ENCODE data around the gene NUP62. TPM values are rescaled to one million over a fixed set of nuclear protein-coding genes. Genes with fewer than 3 reads are reported as not detected.

Gene NUP62
- total and polyA plus RNA-seq, 2 experiments from 2014 or later: 43.3 to 71.3 TPM

DNA sequence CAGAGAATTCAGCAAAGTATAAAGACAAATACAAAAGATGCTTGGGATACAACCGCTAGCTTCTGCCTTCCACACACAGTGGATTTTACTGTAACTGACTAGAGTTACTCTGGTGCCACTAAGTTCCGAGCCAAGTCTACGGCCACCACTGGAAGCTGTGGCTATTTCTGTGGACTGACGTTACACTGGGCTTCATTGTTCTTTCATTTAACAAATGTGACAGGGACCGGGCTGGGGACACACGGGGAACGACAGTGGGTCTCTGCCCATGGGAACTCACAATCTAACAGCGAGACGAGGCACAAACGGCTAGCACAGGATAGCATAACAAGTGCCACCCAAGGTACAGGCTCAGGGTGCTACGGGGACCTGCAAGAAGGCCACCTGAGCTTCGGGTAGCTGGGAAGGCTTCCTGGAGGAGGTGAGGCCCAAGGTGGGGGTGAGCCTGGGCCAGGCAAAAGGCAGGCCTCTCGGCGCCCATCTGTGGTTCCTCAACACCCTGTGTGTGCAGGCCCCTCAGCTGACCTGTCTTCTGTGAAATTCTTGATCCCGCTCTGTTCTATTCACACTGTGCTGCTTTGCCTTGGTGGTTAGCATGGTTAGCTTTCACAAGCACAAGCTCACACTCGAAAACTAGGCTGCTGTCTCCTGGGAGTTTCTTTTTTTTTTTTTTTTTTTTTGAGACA is 22.3 kb downstream of the NUP62 start:
- H3K27me3 ChIP-seq: no peaks in the 10 kb centered on the region
- peaks cover 15% of the 10 kb centered on the region for H3K36me3 ChIP-seq

GRCh38 chr19:49904136-49904535 is 25.2 kb downstream of the NUP62 start:
- Histone ChIP-seq H3K27me3 (no peaks in the 10 kb centered on the region), H3K4me3 (no peak overlapping the region), H3K27ac (no peak overlapping the region), H3K4me1 (ENCODE audit: low read depth) (no peaks in the 10 kb centered on the region), H3K36me3 (peaks cover 9% of the 10 kb centered on the region), H3K9me3 (ENCODE audit: low read depth) (no peaks in the 10 kb centered on the region)
- no peak for DNase-seq (ENCODE audit: low read depth in 1 of 2, low spot score in 1 of 2)
- no peak for TF ChIP-seq CTCF (IDR thresholded peaks at IDR 0.05; ENCODE audit: low read depth, low read length)

More for the DNA sequence above, 22.3 kb downstream of the NUP62 start:
- no peaks in the 10 kb centered on the region for H3K9me3 ChIP-seq (ENCODE audit: low read depth)
- no peaks in the 10 kb centered on the region for H3K4me1 ChIP-seq (ENCODE audit: low read depth)
- no peak overlapping the region for H3K27ac ChIP-seq
- no peak overlapping the region for H3K4me3 ChIP-seq
- DNase-seq (ENCODE audit: low read depth in 1 of 2, low spot score in 1 of 2): no peak
- TF ChIP-seq CTCF (IDR thresholded peaks at IDR 0.05; ENCODE audit: low read depth, low read length): no peak

DNA sequence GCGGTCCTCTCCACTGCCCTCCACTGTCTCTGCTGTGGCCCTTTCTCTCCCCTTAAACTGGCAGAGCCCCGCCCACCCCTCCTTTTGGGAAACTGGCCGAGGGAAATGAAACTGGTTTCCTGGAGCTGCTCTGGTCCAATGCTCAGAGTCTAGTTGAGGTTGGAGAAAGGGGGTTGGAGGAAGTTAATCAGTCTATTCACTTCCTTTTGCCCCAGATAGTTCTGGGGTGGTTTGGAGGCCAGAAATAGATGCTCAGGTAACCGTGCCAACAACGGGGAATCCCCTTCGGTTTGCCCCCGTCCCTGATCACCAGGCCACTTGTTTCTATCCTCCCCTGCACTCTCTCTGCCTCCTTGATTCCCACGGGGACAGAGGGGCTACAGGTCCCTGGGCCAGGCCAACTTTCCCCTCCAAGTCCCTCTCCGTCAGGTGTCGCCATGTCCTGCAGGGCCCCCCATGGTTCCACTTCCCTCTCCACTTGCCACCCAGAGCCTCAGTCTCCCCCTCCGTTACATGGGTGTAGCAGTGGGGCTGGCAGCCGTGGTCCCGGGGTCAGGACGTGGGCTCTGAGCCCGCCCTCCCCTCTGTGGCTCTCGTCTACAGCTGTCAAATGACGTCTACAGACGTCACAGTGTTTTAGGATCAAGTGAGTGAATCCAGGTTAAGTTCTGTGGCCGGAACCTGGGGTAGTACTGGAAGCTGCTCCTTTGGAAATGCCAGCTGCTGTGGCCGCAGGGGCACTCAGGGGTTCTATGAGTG is 32.3 kb downstream of the NUP62 start, which contains the start of gene IL4I1:
Gene IL4I1 (minus strand): TSS at position 25 of the 759 bp plus-strand sequence. CDS start 727 bp downstream, outside the sequence.
- no peak for TF ChIP-seq CTCF (IDR thresholded peaks at IDR 0.05; ENCODE audit: low read depth, low read length)
- H3K4me1 ChIP-seq (ENCODE audit: low read depth): no peaks in the 10 kb centered on the region
- no peak within 1 kb of the TSS for H3K27ac ChIP-seq
- H3K27me3 ChIP-seq: no peaks in the 10 kb centered on the region
- H3K36me3 ChIP-seq: no peaks in the 10 kb centered on the region
- DNase-seq (ENCODE audit: low read depth in 1 of 2, low spot score in 1 of 2): peak in 1 of 2 donors; percentile 41
- H3K9me3 ChIP-seq (ENCODE audit: low read depth): no peaks in the 10 kb centered on the region
- no peak within 1 kb of the TSS for H3K4me3 ChIP-seq

- H3K4me3 ChIP-seq: no peak overlapping the region
- H3K27me3 ChIP-seq: no peaks in the 10 kb centered on the region
- H3K27ac ChIP-seq: no peak overlapping the region
- H3K36me3 ChIP-seq: no peaks in the 10 kb centered on the region
- TF ChIP-seq CTCF (IDR thresholded peaks at IDR 0.05; ENCODE audit: low read depth, low read length): no peak
- DNase-seq (ENCODE audit: low read depth in 1 of 2, low spot score in 1 of 2): no peak
- no peaks in the 10 kb centered on the region for H3K4me1 ChIP-seq (ENCODE audit: low read depth)
- H3K9me3 ChIP-seq (ENCODE audit: low read depth): no peaks in the 10 kb centered on the region
These were observed 33.6 kb downstream of the NUP62 start for GRCh38 chr19:49895566-49896297.

DNA sequence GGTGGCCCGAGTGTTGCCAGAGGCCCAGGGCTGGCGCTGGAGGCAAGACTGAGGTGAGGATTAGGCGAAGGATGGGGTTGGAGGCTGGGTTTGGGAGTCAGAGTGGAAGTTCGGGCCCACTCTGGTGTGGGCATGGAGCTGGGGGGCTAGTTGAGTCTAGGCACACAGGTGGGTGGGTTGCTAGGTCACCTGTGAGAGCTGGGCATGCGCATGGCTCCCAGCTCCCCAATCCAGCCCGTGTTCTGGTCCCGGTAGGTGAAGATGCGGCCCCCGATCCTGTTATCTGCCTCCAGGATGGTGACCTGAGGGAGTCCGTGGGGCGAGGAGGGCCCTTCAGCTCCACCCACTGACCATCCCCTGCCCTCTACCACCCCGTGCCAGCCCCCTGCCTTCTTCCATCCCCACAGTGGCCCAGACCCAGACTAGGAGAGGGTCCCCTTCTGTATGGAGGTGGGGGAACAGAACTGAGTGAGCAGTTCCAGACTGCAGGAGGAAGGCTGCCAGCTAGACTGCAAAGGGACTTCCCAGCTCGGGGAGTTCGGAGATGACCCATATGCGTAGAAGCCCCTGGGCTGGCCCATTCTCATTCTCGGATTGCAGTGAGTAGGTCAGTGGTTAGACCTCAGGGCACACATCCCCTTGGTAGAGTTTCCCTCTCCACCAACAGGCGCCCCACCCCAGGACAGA is 34.3 kb downstream of the NUP62 start:
- no peaks in the 10 kb centered on the region for H3K4me1 ChIP-seq (ENCODE audit: low read depth)
- DNase-seq (ENCODE audit: low read depth in 1 of 2, low spot score in 1 of 2): no peak
- H3K27me3 ChIP-seq: no peaks in the 10 kb centered on the region
- no peak for TF ChIP-seq CTCF (IDR thresholded peaks at IDR 0.05; ENCODE audit: low read depth, low read length)
- H3K4me3 ChIP-seq: no peak overlapping the region
- no peaks in the 10 kb centered on the region for H3K9me3 ChIP-seq (ENCODE audit: low read depth)
- H3K36me3 ChIP-seq: no peaks in the 10 kb centered on the region
- no peak overlapping the region for H3K27ac ChIP-seq

Data from cardiac muscle cell (in vitro differentiated cells and primary cell).